NCI-H526 treated with DMSO at 0.1 percent for 48 hours (cell line): ENCODE results near the gene DNAH8.
A peak's percentile ranks its signal among the peaks of the same experiment; 100 is the strongest.
"Not testable (repeated sequence)": the region's sequence is repeated elsewhere in the genome, so short reads cannot be mapped to it uniquely, and the experiment has no call there.

Experiments
- DNase-seq: peaks from one replicate; lab custom pipeline; 2025; lab: John Stamatoyannopoulos, UW

The DNAH8 gene

DNA sequence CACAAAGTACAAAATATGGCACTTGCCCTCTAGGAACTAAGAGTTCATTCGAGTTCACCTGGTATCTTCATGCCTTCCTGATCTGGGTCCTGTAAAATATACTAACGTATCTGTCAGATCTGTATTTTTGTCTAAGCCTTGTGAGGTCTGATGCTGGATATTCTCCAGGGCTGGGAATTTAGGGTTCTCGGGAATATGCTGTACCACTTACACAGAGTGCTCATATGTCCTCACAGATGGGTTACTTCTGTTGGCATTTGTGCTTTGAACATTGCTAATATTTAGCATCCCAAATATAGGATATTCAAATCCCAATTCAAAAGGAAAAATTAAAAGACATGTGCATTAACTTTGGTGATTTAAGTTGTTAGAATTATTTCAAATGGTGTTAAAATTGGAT is 122.0 kb downstream of the DNAH8 start:
- DNase-seq = no peak

DNA sequence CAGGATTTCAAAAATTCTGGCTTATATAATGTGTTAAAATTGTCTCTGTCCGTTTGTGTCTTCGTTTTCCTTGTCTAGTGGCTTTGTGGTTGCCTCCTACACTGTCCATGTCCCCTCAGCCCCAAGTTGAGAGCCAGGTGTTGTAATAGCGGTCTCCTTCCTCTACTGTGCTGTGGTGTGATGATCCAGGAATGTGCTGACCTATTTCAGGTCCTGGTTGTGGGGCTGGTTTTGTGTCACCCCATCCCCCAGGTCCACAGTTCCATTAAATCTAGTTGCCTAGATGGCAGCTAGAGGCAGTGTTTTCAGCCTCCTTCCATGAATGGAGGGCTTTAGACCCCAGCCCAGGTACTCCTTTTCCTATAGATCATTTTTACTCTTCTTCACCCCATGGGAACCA is 128.7 kb downstream of the DNAH8 start:
- no peak for DNase-seq

DNA sequence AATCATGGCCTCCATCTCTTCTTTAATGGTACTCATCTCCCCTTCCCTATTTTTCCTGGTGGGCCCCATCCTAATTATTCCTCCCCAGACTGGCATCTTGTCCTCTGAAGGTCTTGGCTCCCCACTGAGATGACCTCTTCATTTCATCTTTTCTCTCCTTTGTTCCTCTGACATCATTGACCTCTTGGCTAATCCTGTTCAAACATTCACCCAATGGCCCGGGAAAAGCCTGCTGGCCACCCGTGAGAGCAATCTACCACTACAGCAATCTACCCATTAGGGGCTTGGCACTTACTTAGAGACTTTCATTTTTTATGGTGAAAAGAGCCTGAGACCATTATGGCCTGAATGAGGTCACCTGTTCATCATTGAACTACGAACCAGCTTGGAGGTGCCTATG is 130.8 kb downstream of the DNAH8 start:
- DNase-seq = no peak

DNA sequence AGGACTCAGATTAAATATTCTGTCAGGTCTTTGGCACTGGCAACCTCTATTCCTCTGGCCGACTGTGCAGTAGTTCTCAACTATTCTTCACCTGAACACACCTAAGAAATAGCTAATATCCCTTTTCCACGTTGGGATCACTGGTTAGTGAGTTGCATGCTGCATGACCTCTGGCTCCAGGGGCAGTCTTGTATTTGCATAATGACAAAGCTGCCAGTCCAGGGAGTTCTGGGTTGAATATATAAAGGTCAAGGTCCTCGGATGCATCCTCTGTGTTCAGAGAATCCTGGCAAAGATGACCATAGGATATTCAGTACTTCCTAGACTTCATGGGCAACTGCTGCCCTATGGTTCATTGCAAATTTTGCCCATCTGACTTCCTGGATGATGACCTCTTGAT is 131.2 kb downstream of the DNAH8 start:
- no peak for DNase-seq

DNA sequence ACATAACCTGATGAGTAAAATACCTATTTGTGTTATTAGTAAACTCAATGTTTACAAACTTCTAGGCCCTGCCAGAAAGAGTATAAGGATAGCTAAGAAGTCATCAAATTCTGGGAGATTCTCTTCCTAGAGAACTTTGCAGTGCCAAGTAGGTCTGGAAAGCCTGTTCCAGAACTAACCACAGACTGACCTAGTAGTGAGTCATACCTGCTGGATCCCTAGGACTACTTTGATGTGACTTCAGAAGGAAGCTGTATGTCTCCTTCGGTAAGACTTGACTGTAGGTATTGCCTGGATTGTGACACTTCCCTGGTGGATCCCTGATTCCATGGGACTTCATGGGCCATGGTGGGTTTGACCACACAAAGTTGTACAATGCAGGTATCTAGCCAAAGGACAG is 131.7 kb downstream of the DNAH8 start:
- DNase-seq = no peak

DNA sequence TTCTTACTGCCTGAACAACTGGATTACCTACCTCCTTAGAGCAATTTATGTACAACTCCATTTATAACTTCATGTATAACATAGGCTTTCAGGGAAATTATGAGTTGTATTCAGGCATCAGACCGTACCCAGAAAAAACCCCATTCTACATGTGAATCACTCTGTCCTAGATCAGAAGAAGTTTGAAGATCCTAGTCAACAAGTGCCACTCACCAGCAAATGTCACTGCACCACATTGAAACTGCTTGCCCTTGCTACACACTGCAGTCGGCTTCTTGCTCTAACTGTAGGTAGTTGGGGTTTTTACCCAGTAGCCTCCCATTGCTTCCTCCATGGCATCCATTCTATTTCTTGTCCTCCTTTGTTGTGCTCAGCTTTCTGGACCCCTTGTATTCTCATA is 132.4 kb downstream of the DNAH8 start:
- DNase-seq = no peak

DNA sequence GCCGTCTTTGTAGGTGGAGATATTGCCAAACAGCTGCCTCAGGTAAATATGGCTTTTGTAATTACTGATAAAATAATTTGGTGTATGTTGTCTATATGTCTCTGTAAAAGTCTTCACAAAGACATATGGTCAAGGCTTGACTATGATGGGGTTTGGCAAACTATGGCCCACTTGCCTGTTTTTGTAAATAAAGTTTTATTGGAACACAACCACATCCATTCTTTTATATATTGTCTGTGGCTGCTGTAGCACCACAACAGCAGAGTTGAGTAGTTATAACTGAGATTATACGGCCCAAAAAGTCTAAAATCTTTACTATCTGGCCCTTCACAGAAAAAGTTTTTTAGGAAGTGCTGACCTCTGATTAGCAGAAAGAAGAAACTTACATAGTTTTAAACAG is 133.6 kb downstream of the DNAH8 start:
- no peak for DNase-seq

DNA sequence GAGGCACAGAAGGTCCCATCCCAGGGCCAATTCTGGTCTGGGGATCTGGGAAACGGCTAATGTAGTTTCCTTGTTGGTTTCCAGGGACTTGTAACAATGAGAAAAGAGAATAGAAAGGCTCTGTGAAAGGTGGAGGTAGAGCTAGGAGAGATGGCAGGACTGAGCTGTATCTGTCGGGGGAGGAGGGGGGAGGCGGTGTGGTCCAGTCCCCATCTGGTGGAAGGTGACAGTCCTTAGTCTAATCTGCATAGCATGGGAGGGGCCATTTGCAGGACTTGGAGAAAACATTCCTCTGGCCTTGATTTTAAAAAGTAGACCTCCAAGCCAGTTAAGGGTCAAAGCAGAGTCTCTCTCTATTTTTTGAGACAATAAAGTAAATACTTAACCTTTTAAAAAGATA is 137.1 kb downstream of the DNAH8 start:
- no peak for DNase-seq

DNA sequence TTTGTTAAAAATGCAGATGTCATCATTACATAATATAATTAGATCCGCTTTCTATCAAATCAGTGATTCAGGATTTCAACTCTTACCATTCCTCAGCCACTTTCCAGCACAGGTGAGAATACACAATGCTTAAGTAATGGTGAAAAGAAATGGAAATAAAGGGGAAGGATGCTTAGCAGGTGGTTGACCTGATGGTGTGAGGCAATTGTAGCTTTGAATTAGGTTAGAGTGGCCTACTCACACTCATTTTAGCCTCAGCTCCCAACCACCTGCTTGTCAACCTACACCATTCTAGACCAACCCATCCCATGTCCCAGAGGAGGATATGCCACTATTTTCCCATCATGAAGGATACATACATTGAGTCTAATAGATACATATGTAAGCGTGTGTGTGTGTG is 138.1 kb downstream of the DNAH8 start:
- no peak for DNase-seq

DNA sequence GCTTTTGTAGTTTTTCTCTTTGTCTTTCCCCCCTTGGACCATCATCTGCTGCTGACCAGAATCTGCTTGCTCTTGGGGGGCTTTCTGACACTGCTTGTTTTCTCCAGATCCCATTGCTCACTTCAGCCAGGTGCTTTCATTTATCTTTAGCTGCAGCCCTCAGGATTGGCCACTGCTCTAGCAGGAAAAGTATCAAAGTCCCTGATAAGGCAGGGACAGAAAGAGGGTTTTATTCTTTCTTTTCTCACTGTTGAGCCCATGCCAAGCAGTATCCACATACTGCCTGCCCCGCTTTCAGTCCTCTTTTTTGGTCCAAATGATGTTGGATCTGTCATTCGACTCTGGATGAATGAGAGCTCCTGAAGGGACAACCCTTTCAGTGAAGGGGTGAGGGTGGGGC is 141.4 kb downstream of the DNAH8 start:
- no peak for DNase-seq

DNA sequence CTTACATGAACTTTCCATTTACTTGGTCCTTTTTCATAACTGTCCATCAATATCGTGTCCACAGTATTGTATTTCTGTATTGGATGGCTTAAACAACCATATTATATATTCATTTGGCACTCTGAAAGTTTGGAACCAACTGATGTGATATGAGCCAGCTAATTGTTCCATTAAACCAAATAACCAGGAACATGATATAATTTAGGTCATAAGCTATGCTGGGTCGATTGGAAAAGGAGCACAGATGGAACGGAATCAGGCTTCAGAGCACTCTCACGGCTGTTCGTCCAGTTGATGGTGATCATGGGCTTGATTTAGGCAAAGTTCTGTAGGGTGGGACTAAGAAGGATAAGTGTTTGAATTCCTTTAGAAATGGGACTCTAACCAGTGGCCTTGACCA is 142.7 kb downstream of the DNAH8 start:
- no peak for DNase-seq

DNA sequence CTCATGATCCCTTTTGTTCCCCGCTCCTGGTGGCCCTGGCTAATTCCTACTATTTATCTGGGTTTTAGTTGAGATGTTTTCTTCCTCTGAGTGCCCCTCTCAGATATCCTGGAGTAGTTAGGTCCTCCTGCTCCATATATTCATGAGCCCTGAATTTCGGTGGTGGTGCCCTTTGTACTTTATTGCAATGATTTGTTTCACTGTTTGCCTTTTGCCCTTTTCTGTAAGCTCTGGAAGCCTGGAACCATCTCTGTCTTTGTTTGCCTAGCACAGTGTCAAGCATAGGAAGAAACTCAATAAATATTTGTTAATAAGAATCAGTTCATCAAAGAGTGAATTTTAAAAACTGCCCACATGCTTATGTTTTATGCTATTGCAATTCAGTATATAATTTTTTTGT is 144.9 kb downstream of the DNAH8 start:
- no peak for DNase-seq

DNA sequence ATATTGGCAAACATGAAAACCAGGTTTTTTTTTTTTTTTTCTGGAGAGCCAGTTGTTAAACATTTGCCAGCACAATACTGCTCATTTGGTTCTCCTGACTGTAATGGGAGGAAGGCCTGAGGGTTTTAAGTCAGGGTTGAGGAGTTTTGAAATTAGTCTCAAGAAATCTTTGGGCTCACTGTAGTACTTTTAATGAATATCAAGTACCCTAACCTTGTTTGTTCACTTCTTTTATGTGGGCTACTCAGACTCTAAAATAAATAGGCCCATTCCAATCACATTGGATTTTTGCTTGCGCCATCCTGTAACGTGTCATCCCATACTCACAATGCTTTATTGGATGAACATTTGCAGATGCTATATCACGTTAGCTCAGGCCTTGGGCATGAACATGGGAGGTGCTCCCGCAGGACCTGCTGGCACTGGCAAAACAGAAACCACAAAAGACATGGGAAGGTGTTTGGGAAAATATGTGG is 146.9 kb downstream of the DNAH8 start:
- DNase-seq = no peak

DNA sequence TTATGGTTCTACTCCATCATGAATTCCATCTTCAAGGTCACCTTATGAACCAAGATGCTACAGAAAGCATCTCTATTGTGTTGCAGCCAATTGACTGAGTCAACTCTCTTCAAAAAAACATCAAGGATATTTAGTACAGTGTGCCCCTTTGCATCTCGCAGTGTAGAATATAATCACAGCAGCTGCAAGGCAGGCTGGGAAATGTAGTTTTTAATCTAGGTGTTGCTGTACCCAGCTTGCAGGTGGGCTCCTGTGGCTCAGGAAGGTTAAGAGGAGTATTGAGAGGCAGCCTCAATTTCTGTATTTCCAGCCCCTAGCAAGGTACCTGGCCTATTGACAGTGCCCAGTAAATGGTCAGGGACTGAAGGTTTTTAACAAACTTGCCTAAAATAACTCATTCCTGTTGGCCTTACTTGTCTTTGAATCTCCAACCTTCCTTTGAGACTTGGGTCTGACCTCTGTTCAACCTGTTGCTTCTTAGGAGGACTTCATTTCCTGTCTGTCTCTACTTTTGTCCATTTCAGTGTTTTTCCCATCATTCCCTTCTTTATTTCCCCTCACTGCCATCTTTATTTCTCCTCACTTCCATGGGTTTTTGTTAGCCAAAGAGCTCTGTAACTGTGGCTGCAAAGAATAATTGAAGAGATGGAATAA is 150.5 kb downstream of the DNAH8 start:
- DNase-seq = no peak

DNA sequence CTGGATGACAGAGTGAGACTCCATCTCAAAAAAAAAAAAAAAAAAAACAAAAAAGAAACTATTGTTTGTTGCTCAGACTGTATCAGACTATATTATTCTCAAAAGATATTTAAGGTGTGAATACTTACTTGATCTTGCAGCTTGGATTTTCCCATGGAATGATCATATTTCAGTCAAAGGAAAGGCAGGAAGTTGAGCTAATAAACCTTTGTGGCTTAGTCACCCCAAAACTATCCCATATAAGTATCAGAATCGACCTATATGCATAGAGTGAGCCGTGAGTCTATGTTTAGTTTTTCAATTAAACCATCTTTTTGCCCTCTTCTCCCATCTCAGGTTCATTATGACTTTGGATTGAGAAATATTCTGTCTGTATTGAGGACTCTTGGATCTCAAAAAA is 152.6 kb downstream of the DNAH8 start:
- DNase-seq = no peak

DNA sequence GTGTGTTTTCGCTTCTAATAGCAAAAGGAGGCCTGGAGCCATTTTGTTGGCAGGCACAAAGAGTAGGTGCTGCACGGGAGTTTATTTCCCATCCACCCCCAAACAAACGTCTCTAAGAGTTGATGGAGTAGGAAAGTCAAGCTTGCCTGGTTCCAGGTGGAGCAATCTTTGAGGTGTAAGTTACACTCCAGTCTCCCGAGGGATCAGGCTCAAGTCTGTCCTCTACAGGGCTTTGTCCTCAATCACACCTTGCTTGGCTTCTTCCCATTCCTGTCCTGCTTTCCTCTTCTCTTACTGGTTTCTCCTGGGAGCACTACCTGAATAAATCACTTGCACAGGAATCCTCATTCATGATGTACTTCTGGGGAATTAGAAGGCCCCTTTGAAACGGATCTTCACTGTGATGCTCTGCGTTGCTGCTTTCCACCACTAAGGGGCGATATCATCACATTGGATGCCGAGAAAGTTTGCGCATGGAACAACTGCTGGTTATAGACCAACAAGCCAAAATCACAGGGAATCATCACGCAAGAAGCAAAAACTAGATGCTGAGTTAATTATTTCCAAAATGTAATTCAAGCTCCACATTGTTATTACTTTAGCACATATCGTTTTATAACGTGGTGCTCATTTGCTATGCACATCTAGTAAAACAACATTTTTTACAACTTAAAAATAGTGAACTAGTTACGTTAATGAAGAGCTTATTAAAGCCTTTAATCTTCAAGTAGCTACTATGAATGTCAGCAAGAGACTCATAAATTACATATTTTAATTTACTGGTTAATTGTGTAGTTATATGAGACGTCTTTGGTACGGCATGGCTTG is 156.8 kb downstream of the DNAH8 start:
- peak; percentile 13 for DNase-seq

DNA sequence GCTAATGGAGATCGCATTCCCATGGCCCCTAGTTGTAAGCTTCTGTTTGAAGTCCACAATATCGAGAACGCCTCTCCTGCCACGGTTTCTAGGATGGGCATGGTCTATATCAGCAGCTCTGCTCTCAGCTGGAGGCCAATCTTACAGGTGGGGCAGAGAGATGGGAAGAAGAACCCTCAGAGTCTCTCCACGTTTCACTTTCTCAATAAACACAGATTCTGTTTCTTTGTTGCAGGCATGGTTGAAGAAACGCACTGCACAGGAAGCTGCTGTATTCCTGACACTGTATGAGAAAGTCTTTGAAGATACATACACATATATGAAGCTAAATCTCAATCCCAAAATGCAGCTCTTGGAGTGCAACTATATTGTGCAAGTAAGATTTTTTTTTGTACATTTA is 157.9 kb downstream of the DNAH8 start:
- DNase-seq = no peak

DNA sequence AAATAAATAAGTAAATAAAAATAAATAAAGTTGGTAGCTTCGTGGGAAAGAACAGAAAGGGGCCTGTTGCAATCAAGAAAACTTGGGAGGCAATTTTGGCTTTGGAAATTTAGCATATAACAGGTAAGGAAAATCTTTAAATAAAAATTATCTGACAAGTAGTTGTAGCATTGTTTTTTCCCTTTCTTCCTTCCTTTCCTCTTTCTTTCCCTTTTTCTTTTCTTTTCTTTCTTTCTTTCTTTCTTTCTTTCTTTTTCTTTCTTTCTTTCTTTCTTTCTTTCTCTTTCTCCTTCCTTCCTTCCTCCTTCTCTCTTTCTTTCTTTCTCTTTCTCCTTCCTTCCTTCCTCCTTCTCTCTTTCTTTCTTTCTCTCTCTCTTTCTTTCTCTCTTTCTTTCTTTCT is 158.7 kb downstream of the DNAH8 start:
- not testable (repeated sequence) for DNase-seq

DNA sequence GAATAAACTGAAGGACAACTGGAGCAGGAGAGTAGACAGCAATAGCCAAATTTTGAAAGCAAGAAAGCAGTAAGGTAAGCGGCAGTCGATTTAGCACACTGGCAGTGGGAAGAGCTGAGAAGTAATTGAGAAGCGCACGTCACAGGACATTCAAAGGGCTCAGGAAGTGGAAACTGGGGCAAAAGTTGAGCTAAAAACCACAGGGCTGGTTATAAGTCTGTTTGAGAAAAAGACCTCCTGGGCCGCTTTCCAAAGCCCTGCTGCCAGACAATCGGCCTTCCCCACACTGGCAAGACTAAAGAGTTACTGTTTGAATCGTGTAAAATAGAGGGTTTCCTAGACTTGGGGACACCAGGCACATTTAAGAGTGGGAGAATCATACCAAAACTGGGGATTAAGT is 161.4 kb downstream of the DNAH8 start:
- DNase-seq = no peak

DNA sequence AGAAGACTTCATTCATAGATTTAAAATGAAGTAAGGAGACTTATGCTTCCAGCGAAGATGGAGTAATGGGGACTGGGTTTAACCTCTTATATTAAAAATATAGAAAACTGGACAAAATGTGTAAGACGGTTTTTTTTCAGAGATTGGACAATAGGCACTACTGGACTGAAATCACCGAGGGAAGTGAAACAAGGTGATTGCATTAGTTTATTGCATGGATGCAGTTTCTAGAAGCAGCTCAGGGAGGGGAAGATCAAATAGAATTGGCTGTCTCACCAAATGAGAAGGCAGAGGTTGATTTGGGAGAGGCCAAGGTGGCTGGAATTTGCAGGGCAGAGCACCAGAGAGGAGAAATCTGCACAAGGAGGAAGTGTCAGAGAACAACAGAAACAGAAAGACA is 162.6 kb downstream of the DNAH8 start:
- no peak for DNase-seq

DNA sequence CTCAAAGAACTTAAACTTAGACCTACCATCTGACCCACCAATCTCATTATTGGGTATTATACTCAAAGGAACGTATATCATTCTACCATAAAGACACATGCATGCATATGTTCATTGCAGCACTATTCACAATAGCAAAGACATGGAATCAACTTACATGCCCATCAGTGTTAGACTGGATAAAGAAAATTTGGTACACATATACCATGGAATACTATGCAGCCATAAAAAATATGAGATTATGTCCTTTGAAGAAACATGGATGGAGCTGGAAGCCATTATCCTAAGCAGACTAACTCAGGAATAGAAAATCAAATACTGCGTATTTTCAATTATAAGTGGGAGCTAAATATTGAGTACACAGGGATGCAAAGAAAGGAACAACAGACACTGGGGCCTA is 167.0 kb downstream of the DNAH8 start:
- DNase-seq = no peak

DNA sequence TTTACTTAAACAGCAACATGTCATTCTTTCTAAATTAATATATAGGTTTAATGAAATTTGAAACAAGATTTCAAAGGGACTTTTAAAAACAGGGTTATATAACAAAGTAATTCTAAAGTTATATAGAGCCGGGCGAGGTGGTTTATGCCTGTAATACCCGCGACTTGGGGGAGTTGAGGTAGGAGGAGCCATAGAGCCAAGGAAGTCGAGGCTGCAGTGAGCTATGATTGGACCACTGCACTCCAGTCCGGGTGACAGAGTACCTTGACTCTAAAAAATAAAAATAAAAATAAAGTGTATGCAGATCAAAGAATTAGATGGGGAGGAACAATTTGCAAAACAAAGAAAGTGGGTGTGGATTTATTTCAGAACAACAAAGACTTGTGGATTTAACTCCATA is 182.4 kb downstream of the DNAH8 start:
- no peak for DNase-seq

DNA sequence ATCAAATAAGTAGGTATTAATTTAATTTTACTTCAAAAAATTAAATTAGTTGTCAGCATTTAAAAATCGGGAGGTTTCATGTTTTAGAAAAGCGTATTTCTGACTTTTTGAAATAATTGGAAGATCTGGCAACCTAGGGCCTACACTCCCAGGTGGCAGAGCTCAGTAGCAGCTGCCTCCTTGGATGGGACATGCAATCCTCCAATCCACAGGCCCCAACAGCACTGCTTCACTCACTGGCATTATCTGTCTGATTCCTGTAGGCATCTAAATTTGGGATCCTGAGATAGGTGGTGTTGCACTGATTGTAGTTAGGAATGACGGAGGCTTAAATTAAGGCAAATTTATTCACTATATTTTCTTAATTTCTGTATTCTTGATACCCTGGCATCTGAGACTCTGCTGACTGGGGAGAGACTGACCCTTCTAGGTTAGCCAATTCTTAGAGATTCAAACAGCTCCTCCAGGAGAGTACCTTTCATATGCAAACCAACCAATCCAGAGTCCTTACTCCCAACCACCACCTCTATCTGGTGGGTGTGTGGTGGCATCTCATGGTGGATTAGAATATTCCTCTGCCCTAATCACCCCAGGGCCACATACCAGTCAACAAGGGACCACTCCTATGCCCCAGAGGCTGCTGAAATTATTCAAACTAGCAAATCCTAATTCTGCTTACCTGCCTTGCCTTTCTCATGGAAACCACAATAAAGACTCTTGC is 186.9 kb downstream of the DNAH8 start:
- DNase-seq = no peak
